OCI-LY7 (cell line): ENCODE results near the gene FRMD3.

Experiments used
- EZH2phosphoT487 ChIP-seq: fragments of 200-600 bp; sonication (generic); IDR thresholded peaks from 2 replicates; pipeline ENCODE4 v1.6.1; 2018; ENCODE audit warnings: low read depth, borderline replicate concordance, mild to moderate bottlenecking, mixed run types, antibody characterized with exemption, low read length, moderate library complexity, mixed read lengths
- TF ChIP-seq, protein P1 (sequence below): fragments of 200-600 bp; sonication (generic); conservative IDR thresholded peaks from 2 replicates; pipeline ENCODE4 v1.5.1; 2014; ENCODE audit warnings: mild to moderate bottlenecking, antibody characterized with exemption, low read length, moderate library complexity, mixed read lengths

DNA sequence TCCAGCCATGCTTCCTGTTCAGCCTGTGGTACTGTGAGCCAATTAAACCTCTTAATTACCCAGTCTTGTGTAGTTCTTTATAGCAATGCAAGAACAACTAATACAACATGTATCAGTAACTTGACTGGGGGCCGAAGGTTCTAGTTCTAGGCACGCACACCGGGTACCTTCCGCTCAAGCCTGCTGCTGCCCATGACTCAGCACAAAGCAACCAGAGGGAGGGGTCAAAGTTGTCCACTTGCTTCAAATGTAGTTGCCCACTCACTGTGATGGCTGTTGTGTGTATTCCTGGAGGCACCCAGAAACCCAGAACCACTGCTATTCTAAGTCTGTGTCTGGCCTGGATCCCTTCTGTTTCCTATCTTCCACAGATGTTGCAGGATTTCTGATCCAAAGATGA is 222.6 kb downstream of the FRMD3 start:
- TF ChIP-seq, protein P1, sequence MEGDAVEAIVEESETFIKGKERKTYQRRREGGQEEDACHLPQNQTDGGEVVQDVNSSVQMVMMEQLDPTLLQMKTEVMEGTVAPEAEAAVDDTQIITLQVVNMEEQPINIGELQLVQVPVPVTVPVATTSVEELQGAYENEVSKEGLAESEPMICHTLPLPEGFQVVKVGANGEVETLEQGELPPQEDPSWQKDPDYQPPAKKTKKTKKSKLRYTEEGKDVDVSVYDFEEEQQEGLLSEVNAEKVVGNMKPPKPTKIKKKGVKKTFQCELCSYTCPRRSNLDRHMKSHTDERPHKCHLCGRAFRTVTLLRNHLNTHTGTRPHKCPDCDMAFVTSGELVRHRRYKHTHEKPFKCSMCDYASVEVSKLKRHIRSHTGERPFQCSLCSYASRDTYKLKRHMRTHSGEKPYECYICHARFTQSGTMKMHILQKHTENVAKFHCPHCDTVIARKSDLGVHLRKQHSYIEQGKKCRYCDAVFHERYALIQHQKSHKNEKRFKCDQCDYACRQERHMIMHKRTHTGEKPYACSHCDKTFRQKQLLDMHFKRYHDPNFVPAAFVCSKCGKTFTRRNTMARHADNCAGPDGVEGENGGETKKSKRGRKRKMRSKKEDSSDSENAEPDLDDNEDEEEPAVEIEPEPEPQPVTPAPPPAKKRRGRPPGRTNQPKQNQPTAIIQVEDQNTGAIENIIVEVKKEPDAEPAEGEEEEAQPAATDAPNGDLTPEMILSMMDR: no peak
- no peak for TF ChIP-seq EZH2phosphoT487
